HEK293T (cell line): ENCODE data around the gene APMAP.

Experiments used
- CTCF ChIA-PET: fragments of 350-600 bp; formaldehyde crosslinking; extraction: SDS; loops from one replicate; lab custom pipeline; 2021; ENCODE audit warnings: antibody characterized with exemption, inconsistent platforms; lab: Yijun Ruan, JAX
- POLR2A ChIA-PET: fragments of 350-600 bp; formaldehyde crosslinking; extraction: SDS; loops from one replicate; lab custom pipeline; 2020; ENCODE audit warnings: antibody characterized with exemption, inconsistent platforms; lab: Yijun Ruan, JAX
- DNase-seq: peaks from one replicate; pipeline ENCODE4 v3.0.0; 2012; ENCODE audit warnings: mixed read lengths; ENCODE audit errors: extremely low spot score
- ARNT ChIP-seq: fragments of 450-650 bp; IDR thresholded peaks from 2 replicates; pipeline ENCODE4 v1.6.1; 2017; ENCODE audit warnings: mild to moderate bottlenecking
- BHLHE40 ChIP-seq: fragments of 450-650 bp; IDR thresholded peaks from 2 replicates; pipeline ENCODE4 v1.6.1; 2016; ENCODE audit warnings: mild to moderate bottlenecking, moderate library complexity, borderline replicate concordance
- CTBP1 ChIP-seq: fragments of 450-650 bp; IDR thresholded peaks from 2 replicates; pipeline ENCODE4 v1.6.1; 2016; ENCODE audit warnings: borderline replicate concordance
- ELF4 ChIP-seq: fragments of 450-650 bp; IDR thresholded peaks from 2 replicates; pipeline ENCODE4 v1.6.1; 2017; ENCODE audit warnings: antibody characterized with exemption
- FOXA1 ChIP-seq: fragments of 450-650 bp; IDR thresholded peaks from 2 replicates; pipeline ENCODE4 v1.6.1; 2016; ENCODE audit warnings: mild to moderate bottlenecking
- FOXK2 ChIP-seq: fragments of 450-650 bp; IDR thresholded peaks from 2 replicates; pipeline ENCODE4 v1.6.1; 2016; ENCODE audit warnings: mild to moderate bottlenecking
- FOXM1 ChIP-seq: fragments of 450-650 bp; IDR thresholded peaks from 2 replicates; pipeline ENCODE4 v1.6.1; 2017; ENCODE audit warnings: mild to moderate bottlenecking, borderline replicate concordance
- HDGF ChIP-seq: fragments of 450-650 bp; IDR thresholded peaks from 2 replicates; pipeline ENCODE4 v1.6.1; 2017; ENCODE audit warnings: antibody characterized with exemption, borderline replicate concordance
- L3MBTL2 ChIP-seq: fragments of 450-650 bp; conservative IDR thresholded peaks from 2 replicates; pipeline ENCODE4 v1.6.1; 2016; ENCODE audit warnings: mild to moderate bottlenecking
- LEF1 ChIP-seq: fragments of 450-650 bp; IDR thresholded peaks from 2 replicates; pipeline ENCODE4 v1.6.1; 2017; ENCODE audit warnings: mild to moderate bottlenecking, borderline replicate concordance
- NFRKB ChIP-seq: fragments of 450-650 bp; IDR thresholded peaks from 2 replicates; pipeline ENCODE4 v1.6.1; 2016; ENCODE audit warnings: mild to moderate bottlenecking, moderate library complexity
- SP1 ChIP-seq: fragments of 450-650 bp; IDR thresholded peaks from 2 replicates; pipeline ENCODE4 v1.6.1; 2017
- SUZ12 ChIP-seq: fragments of 450-650 bp; IDR thresholded peaks from 2 replicates; pipeline ENCODE4 v1.6.1; 2016; ENCODE audit warnings: mild to moderate bottlenecking
- TARDBP ChIP-seq: fragments of 450-650 bp; IDR thresholded peaks from 2 replicates; pipeline ENCODE4 v1.6.1; 2016
- ZNF384 ChIP-seq: fragments of 450-650 bp; IDR thresholded peaks from 2 replicates; pipeline ENCODE4 v1.6.1; 2016
- TF ChIP-seq, protein P1 (sequence below): fragments of 450-650 bp; IDR thresholded peaks from 2 replicates; pipeline ENCODE4 v1.6.1; 2016

Gene APMAP

DNA sequence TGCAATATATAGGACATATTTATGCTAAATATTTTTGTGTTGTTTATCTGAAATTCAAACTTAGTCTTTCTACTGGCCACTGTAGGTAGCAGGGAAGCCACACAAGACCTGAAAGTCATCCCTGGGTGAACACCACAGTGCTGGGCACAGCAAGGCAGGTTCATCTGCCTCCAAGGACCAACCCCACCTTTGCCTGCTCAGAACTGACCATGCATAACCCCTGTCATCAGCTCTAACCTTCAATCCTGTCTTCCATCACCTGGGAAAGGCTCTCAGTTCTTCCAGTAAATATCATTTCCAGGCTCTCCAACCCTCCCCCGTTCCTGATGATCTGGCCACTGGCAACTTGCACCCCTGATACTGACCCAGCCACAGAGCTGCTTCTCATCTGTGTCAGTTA lies 76.1 kb downstream of the APMAP start:
- CTCF ChIA-PET, result interaction anchor here (0.6 kb wide), 1 partner anchor 1013 kb away, joined by 3 read pairs; no protein-coding TSS in a partner anchor
- TF ChIP-seq ARNT, result no peak
- no peak for TF ChIP-seq TARDBP
- no peak for TF ChIP-seq FOXM1
- no peak for TF ChIP-seq BHLHE40
- TF ChIP-seq CTBP1, result no peak
- TF ChIP-seq SP1, result no peak
- TF ChIP-seq SUZ12, result no peak
- no peak for TF ChIP-seq LEF1
- TF ChIP-seq ELF4, result no peak
- no peak for TF ChIP-seq FOXA1
- TF ChIP-seq ZNF384, result no peak
- no peak for TF ChIP-seq HDGF
- TF ChIP-seq, protein P1, sequence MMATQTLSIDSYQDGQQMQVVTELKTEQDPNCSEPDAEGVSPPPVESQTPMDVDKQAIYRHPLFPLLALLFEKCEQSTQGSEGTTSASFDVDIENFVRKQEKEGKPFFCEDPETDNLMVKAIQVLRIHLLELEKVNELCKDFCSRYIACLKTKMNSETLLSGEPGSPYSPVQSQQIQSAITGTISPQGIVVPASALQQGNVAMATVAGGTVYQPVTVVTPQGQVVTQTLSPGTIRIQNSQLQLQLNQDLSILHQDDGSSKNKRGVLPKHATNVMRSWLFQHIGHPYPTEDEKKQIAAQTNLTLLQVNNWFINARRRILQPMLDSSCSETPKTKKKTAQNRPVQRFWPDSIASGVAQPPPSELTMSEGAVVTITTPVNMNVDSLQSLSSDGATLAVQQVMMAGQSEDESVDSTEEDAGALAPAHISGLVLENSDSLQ, result no peak
- TF ChIP-seq NFRKB, result no peak
- TF ChIP-seq FOXK2, result no peak
- no peak for TF ChIP-seq L3MBTL2
- POLR2A ChIA-PET, result no interaction called here
- DNase-seq, result no peak

DNA sequence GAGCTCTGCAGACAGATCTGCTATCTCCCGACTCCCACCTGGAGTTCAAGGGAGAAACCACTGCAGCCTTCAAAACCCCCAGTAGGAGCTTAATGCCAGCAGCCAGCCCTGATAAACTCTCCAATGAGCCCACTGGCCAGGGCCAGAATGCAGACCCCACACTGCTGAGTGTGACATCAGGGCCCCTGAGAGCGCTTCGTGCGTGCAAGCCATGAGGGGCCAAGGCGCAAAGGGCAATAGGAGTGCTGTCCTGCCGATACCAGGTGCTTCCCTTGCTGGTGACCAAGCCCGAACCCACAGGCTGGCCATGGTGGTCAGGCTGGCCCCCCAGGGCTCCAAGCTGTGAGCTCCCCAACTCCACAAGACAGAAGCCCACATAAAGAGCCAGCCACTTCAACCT lies 76.7 kb downstream of the APMAP start:
- POLR2A ChIA-PET, result no interaction called here
- CTCF ChIA-PET, result no interaction called here
- no peak for DNase-seq
- TF ChIP-seq ARNT (no peak), LEF1 (no peak), SUZ12 (no peak), FOXM1 (no peak), BHLHE40 (no peak), HDGF (no peak), NFRKB (no peak), FOXK2 (no peak), ZNF384 (no peak), CTBP1 (no peak), L3MBTL2 (no peak), TARDBP (no peak), FOXA1 (no peak), SP1 (no peak), ELF4 (no peak)
- TF ChIP-seq, protein P1, result no peak

DNA sequence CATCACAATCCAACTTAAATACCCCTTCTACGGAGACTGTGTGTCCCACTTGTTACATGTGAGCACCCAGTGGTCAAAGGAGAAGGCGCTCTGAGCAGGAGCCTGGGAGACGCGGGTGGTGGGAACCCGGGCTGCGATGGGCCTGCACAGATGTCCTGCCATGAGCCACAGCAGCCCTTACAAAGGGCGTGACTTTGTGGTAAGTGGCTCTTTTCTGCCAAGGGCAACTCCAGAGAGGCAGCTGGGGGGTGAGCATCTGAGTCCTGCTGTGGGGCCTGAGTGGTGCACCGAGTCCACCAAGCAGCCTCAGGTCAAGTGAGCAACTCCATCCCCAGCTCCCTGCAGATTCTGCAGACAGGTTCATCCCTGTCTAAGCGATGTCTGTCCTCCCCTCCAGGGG lies 77.1 kb downstream of the APMAP start:
- POLR2A ChIA-PET, result no interaction called here
- no peak for DNase-seq
- CTCF ChIA-PET, result no interaction called here
- no peak for TF ChIP-seq TARDBP
- TF ChIP-seq CTBP1, result no peak
- no peak for TF ChIP-seq HDGF
- no peak for TF ChIP-seq BHLHE40
- TF ChIP-seq, protein P1, result no peak
- no peak for TF ChIP-seq SP1
- no peak for TF ChIP-seq SUZ12
- TF ChIP-seq ELF4, result no peak
- no peak for TF ChIP-seq FOXK2
- no peak for TF ChIP-seq FOXM1
- TF ChIP-seq L3MBTL2, result no peak
- no peak for TF ChIP-seq LEF1
- no peak for TF ChIP-seq ZNF384
- TF ChIP-seq FOXA1, result no peak
- TF ChIP-seq ARNT, result no peak
- no peak for TF ChIP-seq NFRKB

DNA sequence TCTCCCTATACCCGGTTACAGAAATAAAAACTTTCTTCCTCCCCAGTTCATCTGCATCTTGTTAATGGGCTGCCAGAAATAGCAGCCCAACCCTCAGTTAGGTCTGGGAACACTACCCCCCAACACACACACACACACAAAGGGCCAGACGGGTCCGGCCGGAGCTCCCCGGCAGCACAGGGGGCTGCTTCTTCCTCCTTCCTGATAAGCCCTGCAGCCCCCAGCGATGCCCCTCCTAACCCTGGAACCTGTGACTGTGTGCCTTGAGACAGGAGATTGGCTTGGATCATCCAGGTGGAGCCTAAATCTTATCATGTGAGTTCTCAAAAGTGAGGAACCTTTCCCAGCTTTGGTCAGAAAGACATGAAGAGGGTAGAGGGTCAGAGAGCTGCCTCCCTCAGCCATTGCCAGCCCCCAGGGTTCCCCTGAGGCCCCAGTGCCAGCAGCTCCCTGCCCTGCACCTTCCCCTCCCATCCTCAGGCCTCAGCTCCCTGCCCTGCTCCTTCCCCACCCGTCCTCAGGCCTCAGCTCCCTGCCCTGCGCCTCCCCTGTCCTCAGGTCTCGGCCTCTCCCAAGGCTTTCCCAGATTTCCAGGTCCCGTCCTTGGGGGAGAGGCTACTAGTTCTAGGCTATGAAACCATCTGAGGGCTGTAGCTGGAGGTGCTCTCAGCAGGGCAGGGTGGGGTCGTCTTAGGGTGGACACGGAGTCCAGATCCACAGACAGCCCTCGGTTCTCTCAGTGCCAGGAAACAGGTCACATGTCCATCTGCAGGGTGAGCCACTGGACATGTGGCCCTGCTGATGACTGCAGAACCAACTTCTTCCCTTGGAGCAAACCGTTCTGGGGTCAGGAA lies 77.9 kb downstream of the APMAP start:
- ChIA-PET CTCF (no interaction called here), POLR2A (no interaction called here)

More for the DNA sequence above, 77.9 kb downstream of the APMAP start:
- no peak for DNase-seq
- TF ChIP-seq ZNF384, result no peak
- TF ChIP-seq NFRKB, result no peak
- no peak for TF ChIP-seq FOXA1
- no peak for TF ChIP-seq HDGF
- TF ChIP-seq L3MBTL2, result no peak
- TF ChIP-seq, protein P1, result no peak
- TF ChIP-seq TARDBP, result no peak
- TF ChIP-seq CTBP1, result no peak
- no peak for TF ChIP-seq LEF1
- no peak for TF ChIP-seq FOXM1
